ENCODE results near the gene HCN4.

Gene HCN4

DNA sequence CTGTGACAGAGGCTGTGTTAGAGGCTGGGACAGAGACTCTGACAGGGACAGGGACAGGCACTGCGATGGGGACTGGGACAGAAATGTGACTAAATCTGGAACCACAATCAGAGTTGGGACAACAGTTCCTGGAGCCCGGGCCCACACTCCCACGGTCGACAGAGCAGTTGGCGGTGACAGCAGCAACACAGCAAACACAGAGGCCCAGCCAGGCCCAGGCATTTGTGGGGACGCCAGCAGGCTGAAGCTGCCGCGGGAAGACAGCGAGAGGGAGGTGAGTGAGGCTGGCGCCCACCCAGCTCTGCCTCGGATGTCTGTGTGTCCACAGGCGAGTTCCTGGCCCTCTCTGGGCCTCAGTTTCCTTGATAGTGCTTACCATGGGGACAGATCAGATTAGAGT is 9.3 kb upstream of the HCN4 start:
- DNase-seq: no peak

DNA sequence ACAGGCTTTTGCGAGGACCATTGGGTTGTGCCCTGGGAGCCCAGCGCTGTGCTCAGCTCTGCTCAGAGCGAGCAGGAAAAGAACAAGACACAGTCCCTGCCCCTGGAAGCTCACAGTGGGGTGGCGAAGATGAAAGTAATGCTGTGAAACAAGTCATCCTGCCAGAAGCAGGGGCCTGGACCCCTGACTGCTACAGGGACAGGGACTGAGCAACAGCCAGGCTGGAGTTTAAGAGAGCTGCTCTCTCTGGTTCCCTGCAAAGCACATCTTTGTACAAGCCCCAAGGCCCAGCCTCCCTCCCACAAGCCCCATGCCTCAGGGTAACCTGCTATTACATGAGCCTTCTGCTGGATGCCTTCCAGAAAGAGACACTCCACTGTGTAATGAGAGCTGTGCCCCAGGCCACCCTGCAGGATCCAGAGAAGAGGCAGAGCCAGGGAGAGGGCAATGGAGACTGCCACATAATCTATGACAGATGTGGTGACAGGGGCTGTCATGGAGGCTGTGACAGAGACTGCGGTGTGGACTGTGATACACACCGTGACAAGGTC is 7.1 kb upstream of the HCN4 start:
- DNase-seq: no peak

DNA sequence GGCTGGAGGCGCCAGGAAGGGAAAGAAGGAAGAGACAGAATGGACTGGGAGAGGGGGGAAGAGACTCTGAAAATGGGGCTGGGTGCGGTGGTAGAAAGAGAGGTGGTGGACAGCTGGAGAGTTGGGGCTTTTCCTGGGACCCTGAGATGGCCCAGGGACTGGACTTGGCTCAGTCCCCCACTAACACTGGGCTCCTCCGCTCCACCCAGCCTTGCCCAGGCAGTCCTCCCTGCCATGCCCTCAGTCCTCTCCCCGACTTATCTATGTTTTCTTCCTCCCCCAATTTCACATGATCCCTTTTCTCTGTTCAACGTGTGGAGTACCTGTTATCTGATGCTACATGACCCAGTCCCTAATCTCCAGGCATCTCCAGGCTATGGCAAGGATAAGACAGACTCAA is 6.3 kb upstream of the HCN4 start:
- no peak for DNase-seq

DNA sequence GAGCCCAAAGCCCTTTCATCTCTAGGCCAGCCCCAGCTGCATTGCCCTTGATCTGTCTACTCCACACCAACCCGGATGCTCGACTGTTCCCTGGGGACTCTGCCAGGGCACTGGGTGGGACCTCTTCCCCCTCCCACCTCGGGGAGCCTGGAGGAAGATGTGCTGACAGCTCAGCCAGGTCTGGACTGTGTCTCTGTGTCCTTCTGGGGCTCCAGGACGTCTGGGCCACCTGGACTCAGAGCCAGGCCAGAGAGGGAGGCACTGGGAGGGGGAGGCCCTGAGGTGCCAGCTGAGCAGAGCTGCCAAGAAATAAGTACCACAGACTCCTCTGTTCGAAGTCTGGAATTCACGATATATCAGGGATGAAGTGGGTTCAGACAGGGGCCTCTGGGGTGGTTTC is 5.8 kb upstream of the HCN4 start:
- DNase-seq: no peak

DNA sequence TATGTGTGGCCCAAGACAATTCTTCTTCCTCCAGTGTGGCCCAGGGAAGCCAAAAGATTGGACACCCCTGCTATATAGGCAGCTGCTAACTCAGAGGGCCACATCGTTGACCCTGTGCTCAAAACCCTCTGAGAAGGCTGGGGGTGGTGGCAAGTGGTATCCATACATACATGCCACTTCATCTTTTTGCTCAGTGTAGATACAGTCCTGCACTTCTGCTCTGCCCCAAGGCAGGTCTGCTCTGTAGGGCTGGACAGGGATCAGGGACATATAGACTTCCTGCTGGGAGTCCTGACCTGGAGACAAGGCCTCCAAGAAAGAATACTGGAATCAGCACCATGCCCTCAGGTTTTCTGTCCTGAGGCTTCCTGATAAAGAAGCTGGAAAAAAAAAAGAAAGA is 4.5 kb upstream of the HCN4 start:
- DNase-seq: no peak

DNA sequence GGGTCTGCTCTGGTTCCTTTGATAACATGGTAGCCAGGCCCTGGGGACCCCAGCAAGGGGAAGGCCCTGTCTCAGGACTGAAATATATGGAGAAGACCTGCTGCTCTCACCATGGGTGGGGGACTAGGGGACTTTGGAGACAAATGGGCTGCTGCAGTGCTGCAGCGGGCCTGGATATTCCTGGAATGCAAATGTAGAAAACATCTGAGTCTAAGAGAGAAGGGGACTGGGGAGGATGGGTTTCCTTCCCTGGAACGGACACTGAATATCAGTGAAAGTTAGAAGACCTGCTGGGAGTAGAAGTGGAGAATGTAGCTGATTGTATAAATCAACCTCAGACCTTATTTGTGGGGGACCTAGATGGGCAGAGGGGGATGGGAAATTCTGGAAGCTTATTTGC is 3.1 kb upstream of the HCN4 start:
- DNase-seq: no peak

DNA sequence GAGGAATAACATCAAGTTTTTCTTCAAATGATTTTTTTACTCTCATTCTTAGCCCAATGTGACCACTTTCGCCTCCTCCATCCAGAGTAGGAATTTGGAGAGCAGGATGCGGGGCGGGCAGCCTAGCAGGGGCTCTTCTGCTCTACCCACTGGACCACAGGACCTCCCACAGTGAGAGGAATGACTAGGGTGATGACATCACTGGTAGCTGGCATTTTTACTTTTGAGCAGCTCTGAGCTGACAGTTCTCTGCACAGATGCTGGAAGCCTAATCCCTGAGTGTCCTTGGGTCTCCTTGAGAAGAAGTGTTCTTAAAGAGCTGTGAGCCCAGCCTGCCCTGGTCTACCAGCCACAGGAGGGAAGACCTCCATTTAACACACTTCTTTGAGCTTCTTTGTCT is 1.4 kb upstream of the HCN4 start:
- DNase-seq: no peak

DNA sequence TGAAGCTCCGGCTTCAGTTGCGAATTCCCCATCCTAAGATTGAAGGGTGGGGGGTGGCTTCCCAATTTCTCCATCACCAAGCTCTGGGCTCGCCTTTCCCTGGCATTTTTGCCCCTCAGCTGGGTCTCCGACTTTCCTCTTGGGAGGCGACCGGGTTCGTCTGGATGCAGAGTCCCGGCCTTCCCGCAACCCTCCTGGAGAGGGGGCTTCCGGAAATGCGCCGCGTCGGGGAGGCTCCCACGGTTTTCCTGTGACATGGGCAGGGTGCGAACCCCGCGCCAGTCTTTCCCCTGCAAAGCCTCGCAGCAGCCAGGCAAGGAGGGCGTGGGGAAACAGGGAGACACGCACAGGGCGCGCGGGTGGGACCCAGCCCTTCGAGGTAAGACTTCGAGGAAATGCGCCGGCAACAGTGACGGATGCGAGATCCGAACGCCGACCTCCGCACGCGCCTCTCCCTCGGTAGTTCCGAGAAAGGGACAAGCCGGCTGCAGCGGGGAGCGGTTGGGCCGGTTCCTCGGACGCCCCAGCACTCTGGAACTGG is 466 bp upstream of the HCN4 start:
- DNase-seq: no peak

DNA sequence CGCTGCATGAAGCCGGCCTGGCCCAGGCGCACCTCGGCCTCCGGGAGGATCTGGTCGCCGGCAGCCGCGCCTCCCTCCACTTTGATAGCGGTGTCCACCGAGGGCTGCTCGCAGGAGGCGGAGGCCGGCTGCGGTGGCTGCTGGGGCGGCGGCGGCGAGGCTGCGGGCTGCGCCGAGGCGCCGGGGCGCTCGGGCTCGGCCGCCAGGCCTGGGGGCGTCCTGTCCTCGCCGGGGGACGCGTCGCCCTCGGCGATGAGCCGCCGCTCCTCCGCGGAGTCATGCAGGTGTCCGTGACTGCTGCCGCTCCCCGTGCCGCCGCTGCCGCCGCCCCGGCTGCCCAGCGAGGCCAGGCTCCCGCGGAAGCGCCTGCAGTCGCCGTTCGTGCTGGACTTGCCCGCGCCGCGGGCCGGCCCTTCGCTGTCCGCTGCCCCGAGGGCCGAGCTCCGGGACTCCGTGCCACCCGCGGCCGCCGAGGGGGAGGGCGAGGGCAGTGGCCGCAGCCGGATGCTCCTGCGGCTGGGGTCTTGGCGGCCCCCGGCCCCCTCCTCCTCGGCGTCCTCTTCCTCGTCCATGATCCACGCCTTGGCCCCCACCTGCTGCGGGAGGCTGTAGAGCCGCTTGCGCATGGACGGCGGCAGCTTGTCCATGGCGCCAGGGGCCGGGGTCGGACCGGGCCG is 996 bp downstream of the HCN4 start:
- no peak for DNase-seq

DNA sequence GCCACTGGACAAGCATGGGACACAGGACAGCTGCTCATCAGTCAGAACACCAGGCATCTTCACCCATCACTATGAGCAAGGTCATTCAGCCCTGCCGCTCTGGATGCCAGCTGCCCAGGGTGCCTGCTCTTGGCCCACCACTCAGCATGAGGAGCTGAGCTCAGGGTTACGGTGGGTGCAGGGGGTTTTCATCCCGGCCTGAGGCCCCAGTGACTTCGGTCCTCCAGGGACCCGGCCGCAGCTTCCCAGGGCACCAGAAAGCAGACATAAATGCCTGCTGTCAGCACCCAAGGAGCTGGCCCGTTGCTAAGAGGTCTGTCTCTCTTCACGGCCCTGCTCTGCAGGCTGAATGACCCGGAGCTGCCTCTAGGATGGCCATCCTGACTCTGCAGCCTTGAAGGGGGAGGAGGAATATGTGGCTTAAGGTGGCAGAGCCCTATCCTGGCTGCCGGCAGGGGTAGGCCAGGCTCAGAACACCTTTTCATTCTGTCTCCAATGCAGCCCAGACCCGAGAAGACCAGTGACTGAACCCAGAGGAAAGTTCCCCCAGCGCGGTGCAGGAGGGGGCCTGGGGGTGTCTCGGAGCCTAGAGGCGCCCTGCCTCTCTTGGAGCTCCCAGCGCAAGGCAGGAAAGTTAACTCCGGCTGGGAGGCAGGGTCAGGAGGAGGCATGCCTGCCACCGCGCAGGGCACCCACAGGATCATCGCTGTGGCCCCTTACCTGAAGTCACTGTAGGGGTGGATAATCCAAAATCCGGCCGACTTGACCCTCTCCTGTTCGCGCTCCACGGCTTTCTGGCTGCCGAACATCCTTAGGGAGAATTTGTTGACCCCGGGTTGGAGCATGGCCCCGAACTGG is 1.8 kb downstream of the HCN4 start:
- no peak for DNase-seq

DNA sequence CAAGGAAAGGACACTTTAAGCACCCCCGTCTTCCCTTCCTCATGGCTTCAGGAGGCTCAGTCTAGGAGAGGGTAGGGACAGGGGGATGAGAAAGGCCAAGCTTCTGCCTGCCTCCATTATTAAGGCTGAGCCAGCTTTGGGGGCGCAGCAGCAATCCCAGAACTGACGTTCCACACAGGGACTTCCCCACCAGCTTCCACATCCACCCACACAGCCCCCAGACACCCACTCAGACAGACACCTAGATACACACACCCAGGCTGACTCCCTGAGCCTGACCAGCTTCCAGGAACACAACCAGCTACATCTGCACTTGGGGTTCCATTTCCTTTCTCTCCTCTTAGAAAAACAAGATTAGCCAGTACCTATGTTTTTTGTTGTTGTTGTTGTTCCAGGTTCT is 4.7 kb downstream of the HCN4 start:
- no peak for DNase-seq

DNA sequence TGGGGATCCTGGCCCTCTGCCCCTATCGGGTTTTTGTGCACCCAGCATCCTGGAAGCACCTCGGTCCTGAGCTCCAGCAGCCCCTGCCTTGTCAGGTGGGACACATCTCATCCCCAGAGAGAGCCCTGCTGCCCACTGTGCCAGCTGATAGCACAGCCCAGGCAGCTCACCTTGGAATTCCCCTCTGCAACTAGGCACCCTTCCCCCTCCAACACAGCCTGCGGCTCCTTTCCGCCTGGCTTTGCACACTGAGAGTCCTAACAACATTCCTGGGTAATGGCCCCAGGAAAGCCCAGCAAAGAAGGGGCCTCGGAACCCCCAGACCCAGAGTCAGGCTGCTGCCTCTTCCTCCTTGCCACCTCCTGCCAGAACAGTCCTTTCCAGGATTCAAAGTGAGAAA is 5.9 kb downstream of the HCN4 start:
- no peak for DNase-seq

DNA sequence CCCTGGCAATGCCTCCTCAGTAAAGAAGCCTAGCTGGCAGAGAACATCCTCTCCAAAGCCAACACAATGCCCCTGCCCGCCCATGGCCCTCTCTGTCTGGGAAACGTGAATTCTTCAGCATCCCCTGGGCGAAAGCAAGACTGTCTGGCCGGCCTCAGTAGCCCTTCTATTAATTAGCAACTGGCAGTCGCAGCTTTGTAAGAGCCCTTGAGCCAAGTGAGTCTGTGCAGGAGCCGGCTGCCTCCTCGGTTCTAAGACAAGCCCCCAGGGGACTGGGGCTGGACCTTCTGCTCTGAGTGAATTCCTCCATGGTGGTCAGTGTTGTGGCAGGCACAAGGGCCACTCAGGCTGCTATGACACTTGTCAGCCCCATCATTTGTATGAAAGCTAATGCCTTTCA is 7.4 kb downstream of the HCN4 start:
- no peak for DNase-seq

DNA sequence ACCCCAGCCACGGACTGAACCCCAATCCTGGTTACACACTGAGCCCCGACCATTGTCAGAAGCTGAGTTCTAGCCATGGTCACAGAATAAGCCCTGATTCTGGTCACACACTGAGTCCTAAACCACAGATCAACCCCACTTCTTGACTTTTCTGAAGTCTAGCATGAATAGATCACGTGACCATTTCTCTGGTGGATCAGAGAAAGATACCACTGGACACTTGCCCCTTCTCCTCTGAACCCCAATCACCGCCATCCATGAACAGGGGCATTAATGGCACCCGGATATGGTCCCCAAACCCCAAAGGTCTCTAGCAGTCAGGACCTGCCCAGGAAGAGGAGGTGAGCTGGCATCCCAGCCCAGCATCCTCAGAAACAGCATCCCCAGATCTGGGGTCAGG is 9.1 kb downstream of the HCN4 start:
- no peak for DNase-seq

DNA sequence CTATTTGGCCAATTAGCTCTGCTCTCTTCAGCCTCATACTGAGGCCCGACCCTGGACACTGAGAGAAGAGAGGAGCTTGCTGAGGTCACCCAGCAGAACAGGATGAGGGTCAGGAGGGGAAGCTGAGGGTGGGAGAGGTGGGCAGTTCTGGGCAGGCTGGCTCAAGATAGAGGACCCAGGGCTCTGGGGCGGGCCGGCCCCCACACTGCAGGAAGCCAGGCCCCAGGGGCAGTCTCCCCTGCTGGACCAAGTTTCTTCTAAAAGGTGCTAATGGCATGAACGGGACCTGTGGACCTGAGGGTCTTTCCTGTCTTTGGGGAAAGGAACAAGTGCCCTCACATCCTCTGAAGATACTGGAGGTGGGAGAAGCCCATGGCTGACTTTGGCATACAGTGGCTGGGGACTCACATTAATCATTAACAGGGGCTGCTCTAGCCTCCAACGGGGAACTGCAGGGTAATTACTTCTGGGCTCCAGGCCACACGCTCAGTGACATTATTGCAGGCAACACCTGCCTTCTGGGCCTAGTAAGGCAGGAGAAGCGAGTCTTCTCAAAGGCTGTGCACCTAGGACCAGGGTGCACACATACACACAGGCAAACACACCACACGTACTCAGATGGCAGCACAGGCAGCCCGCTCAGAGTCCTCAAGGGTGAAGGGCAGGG is 10.6 kb downstream of the HCN4 start:
- no peak for DNase-seq

DNA sequence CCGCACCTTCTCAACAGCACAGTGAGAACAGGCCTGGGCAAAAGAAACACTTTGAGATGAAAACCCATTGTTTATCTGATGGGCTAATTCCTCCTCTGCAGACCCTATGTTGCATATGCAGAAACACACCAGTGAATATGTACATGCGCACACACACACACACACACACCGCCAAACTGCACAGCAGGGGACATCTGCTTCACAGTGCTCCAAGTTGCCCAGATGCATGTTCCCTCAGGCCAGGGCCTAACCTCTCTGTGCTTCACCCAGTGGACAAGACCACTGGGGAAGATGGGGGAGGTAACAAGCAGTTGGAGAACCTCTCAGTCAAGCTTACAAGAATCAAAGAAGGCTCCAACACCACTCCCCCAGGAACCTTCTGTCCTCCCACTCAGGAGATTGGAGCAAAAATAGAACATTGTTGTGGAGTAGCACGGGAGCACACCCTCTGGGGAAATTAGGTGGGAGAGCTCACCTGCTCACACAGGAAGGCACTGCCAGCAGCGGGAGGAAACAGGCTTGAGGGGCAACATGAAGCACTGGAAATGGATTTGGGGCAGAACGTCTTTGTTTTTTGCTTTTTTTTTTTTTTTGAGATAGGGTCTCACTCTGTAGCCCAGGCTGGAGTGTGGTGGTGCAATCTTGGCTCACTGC is 13.0 kb downstream of the HCN4 start:
- DNase-seq: no peak

DNA sequence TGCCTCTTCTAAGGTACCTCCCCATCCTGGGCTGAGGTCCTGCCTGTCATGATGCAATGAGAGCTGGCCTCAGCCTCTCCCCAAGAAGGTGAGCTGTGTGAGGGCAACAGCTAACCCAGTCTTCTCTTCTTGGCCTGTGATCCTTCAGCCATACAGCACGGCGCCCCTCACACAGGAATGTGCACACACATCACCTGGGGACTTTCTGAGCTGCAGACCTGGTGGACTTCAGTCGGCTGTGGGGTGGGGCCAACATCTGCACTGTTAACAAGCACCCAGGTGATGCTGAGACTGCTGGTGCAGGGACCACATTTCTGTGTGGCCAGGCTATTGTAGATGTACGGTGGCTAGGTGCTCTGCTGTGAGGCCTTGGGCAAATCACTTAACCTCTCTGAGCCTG is 14.5 kb downstream of the HCN4 start:
- DNase-seq: no peak

DNA sequence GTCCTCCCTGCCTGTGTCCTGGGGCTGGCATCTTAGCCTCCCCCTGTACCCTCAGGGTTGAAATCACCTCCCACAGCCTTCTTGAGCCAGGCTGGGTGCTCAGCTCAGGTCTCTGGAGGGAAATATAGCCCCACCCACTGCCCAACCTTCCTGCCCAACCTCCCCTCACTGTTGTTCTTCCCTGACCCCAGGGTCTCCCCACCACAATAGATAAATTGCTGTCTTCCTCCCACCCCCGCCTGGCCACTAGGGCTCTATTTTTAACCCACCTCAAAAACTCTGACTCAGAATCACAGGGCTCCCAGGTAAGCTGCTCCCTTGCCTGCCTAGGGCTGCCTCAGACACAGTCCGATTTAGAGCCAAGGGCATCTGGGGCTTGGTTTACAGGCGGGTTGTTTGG is 15.0 kb downstream of the HCN4 start:
- DNase-seq: no peak

DNA sequence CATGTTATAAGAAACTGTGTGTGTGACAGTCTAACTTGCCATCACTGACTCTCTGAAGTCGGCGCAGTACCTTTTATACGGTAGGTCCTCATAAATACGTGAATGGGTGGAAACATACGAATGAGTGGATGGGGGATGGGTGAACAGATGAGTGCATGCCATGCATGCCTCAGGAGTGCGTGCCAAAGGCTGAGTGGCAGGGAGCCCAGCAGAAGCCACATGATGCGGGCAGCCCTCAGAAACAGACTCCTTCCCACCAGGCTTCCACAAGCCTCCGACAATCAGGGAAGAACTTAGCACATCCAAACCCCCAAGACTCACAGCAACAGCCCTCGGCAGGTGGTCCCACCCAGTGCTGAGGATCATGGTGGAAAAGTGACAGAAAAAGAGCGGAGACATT is 16.7 kb downstream of the HCN4 start:
- DNase-seq: no peak

DNA sequence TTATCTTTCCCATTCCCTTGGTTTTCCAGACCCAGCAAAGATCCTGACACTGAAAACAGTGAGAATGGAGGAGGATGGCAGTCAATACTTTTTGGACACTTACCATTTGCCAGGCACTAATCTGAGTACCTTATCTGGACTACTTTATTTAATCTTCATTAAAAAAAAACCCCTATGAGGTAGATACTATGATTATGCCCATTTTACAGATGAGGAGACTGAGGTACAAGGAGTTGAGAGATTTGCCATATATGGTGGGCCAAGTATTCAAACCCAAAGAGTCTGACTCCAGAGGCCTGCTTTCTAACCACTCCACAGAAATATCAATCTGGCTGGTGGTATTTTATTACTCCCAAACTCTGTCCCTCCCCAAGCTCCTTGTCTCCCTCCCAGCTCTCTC is 19.6 kb downstream of the HCN4 start:
- no peak for DNase-seq

DNA sequence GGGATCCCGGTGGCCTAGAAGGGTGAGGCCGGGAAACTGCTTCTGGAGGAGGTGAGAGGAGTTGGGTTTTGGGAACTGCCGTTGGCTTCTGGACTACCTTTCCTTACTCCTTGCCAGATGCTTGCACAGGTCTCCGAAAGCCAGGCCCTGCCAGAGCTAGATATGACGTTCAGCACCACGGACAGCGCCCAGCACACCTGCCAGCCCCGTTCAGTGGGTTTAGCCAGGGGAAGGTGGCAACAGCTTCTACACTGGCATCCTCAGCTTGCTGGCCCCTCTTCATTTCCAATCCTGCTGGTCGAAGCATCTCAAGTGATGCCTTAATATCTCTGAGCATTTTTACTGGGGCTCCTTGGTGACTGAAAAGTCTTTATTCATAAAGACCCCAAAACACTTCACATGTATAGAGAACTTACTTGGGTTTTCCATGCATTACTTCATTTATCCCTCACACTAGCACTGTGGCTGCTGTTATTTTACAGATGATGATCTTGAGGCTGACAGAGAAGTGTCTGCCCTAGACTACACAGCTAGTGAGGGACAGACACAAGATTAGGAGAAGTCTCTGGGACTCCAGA is 21.9 kb downstream of the HCN4 start:
- peak; percentile 35 for DNase-seq

DNA sequence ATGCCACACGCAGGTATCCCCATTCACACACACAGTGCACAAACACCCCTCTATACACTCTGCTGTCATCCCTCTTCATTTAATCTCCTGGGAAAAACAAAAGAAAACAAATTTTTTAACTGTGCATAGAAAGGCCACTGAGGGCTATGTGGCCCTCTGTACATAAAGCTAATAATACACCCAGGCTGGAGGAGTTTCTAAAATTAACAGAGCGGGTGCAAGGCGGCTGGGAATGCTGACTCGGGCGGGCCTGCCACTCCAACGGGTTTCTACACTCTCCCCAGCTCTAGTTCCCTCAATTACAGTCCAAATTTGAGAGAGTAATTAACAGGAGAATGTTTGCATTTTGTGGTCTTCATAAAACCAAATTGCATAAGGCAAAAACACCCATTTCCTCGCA is 23.1 kb downstream of the HCN4 start:
- no peak for DNase-seq

DNA sequence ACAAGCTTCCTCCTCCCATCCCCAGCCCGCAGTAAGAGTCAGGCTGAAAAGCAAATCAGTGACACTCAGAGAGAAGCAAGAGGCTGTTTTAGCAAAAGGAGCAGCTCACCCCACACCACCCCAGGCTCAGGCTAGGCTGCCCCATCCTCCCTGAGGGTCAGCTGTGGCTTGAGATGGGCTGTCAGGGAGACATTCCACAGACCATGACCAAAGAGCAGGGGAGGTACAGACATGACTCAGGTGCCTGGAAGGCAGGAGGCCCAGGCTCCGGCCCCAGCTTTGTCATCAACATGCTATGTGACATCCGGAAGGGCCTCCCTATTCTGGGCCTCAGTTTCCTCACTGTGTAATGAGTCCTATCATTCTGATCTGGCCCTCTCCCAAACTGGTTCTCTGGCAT is 24.7 kb downstream of the HCN4 start:
- DNase-seq: no peak
